HG03139 (cell line): ENCODE results near the gene SEMA6C.
"Not testable (repeated sequence)": the region's sequence is repeated elsewhere in the genome, so short reads cannot be mapped to it uniquely, and the experiment has no call there.

Experiments
- ATAC-seq: cut with Tn5 transposase; IDR thresholded peaks from one replicate; pipeline ENCODE4 v1.9.1; 2021; ENCODE audit not compliant: unreplicated experiment

Gene SEMA6C

DNA sequence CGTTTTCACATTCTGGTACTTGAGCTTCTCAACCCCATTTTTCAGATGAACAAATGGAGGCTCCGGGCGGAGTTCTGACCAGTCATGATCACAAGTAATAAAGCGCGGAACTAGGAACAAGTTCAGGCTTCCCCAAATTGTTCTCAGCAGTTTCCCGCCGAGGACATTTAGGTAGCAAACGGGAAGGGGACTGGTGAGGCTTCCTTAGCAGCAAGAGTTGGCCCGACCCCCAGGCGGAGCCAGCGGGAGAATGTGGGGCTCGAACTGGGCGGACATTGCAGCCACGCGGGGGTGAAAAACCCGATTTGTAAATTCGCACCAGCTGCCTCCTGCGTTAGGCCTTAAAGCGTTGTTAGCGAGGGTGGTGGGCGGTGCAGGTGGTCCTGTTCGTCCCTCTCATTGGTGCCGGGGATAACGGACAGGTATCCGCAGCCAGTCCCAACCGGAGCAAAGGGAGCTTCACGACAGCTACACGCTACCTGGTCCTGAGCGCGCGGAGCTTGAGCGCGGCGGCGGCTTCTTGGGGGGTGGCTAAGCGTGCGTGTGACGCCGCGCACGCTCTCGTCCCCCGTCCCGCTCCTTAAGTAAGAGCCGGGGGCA, 15.3 kb downstream of the SEMA6C start:
- ATAC-seq = no peak

DNA sequence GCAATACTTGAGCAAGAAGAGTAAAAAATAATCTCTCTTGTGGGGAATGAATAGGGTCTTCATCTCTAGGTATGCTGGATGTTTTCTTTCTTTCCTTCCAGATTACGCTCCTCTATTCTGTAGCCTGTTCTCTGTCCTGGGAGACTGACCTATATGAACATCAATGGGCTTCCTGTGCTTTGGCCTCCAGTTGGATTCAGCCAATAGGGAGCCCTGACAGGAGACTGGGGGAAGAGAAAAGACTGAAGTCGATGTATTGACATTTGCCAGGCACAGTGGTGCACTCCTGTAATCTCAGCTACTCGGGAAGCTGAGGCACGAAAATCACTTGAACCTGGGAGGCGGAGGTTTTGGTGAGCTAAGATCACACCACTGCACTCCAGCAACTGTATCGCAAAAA, 17.6 kb downstream of the SEMA6C start:
- no peak for ATAC-seq

DNA sequence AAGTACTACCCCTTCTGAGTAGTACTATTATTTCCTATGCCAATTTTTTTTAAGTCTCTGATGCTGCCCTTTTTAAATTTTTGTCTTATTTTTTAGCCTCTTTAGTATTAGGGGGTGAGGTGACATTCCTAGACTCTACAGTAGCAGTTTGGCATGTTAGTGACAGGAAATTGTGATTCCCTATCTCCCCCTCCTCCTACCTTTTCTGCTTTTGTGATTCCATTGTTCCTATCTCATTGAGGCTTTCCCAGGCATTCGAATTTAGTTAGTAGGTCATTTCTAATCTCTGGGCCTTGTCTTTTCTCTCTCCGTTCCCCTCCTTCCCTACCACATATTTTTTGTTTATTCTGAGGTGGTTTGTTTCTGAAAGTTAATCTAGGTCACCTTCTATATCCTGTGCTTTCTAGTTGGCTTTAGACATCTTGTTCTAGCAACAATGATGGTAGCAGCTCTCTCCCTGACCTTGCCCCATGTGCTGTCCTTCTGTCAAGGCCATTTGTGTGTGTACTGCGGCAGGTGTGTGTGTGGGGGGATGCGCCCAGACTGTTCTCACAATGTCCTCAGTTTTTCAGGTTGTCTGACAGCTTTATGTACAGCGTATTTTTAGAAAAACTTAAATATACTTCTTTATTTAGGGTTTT, 21.5 kb downstream of the SEMA6C start:
- ATAC-seq = no peak

DNA sequence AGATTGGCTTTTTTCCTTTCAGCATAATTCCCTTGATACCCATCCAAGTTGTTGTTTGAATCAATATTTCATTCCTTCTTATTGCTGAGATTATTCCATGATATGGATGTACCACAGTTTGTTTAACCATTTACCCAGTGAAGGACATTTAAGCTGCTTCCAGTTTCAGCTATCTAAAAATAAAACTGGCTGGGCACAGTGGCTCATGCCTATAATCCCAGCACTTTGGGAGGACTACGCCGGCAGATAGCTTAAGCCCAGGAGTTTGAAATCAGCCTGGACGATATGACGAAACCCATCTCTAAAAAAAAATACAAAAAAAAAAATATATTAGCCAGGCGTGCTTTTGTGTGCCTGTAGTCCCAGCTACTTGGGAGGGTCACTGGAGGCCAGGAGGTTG, 32.6 kb downstream of the SEMA6C start:
- ATAC-seq = no peak

DNA sequence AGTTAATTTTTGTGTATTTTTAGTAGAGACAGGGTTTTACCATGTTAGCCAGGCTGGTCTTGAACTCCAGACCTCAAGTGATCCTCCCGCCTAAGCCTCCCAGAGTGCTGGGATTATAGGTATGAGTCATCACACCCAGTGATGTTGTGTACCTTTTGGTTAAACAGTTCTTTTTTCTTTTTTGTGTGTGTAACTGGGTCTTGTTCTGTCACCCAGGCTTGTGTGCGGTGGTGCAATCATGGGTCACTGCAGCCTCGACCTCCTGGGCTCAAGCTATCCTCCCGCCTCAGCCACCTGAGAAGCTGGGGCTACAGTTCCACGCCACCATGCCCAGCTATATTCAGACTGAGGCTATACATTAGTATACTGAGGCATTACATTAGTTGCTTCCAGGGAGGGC, 38.1 kb downstream of the SEMA6C start:
- no peak for ATAC-seq

DNA sequence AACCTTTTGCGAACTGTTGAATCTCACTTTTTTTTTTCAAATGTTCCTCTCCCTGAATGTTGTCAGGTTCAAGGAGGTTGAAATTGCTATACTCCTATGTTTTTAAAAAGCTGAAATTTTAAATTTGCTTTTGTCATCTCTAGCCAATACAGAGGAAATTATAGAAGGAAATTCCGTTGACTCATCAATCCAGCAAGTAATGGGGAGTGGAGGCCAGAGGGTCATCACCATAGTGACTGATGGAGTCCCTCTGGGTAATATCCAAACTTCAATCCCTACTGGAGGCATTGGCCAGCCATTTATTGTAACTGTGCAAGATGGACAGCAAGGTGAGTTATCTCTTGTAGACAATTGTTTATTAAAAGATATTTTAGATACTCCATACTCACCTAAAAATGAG, 39.5 kb downstream of the SEMA6C start:
- no peak for ATAC-seq

DNA sequence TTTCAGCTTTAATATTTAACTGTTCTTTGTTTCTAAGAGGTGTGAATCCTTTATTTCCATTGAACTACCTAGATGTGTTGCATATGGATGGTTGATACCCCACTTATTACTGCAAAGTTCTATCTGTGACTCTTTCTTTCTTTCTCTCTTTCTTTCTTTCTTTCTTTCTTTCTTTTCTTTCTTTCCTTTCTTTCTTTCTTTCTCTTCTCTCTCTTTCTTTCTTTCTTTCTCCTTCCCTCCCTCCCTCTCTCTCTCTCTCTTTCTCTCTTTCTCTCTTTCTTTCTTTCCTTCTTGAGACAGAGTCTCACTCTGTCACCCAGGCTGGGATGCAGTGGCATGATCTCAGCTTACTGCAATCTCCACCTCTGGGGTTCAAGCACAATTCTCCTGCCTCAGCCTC, 41.8 kb downstream of the SEMA6C start:
- ATAC-seq = no peak

DNA sequence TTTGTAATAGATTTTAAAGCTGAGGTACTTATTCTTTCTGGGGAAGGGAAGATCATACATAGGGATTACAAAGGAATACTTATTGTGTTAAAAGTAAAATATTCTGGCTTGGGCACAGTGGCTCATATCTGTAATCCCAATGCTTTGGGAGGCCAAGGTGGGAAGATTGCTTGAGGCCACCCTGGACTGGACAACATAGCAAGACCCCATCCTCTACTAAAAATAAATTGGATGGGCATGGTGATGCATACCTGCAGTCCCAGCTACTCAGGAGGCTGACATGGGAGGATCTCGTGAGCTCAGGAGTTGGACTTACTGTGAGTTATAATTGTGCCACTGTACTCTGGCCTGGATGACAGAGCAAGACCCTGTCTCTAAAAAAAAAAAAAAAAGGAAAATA, 48.3 kb downstream of the SEMA6C start:
- ATAC-seq = no peak

DNA sequence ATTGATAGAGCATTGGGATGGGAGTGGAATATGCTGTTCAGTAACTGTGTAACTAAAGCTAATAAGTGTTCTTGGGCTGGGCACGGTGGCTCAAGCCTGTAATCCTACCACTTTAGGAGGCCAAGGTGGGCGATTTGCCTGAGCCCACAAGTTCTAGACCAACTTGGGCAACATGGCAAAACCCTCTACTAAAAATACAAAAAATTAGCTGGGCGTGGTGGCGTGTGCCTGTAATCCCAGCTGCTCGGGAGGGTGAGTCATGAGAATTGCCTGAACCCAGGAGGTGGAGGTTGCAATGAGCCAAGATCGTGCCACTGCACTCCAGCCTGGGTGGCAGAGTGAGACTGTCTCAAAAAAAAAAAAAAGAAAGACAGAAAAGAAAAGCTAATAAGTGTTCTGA, 49.0 kb downstream of the SEMA6C start:
- ATAC-seq = not testable (repeated sequence)

DNA sequence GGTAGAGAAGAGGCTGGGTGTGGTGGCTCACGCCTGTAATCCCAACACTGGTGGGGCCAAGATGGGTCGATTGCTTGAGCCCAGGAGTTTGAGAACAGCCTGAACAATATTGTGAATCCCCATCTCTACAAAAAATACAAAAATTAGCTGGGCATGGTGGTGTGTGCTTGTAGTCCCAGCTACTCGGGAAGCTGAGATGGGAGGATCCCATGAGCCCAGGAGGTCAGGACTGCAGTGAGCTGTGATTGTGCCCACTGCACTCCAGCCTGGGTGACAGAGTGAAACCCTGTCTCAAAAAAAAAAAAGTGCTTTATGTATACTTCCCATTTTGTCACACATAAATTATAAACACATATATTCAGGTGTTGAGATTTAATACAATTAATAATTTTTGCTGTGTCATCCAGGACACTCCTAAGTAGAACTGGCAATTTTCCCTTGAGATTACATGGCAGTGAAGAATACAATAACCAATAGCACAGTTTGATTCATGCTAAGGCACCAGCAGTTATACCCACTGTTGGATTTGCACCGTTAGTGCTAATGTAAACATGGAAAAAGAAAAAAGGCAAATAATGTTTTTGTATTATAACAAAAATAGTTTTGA, 60.4 kb downstream of the SEMA6C start:
- ATAC-seq = no peak
